PC-3 (cell line): ENCODE results near the gene PNMA1.

ENCODE experiments used
- CTCF ChIP-seq: fragments of 300-600 bp; sonication (generic); conservative IDR thresholded peaks from 2 replicates; pipeline ENCODE4 v1.5.1; 2017; ENCODE audit warnings: antibody characterized with exemption, low read depth, mild to moderate bottlenecking, low read length
- EZH2 ChIP-seq: fragments of 300-600 bp; sonication (generic); IDR thresholded peaks from one replicate; pipeline ENCODE4 v1.6.1; 2017; ENCODE audit warnings: antibody characterized with exemption, mild to moderate bottlenecking, low read length; ENCODE audit not compliant: unreplicated experiment

GRCh38 chr14:73738518-73739173 lies 24.5 kb upstream of the PNMA1 start:
- no peak for TF ChIP-seq CTCF
- TF ChIP-seq EZH2, result no peak
